Endodermal cell (in vitro differentiated cells): ENCODE measurements around the gene INCENP. TPM values are rescaled to one million over a fixed set of nuclear protein-coding genes. Genes with fewer than 3 reads are reported as not detected.

Experiments used
- DNase-seq: peaks from one replicate; pipeline ENCODE4 v3.0.0-alpha.2; 2017
- H3K27ac ChIP-seq: 2 replicates; pipeline ENCODE4 v1.5.1; 2013; ENCODE audit warnings: mild to moderate bottlenecking, low read depth, low read length, moderate library complexity
- H3K27me3 ChIP-seq: 2 replicates; pipeline ENCODE4 v1.6.1; 2013; ENCODE audit warnings: mild to moderate bottlenecking, low read length, moderate library complexity; ENCODE audit not compliant: insufficient read depth, control insufficient read depth, poor library complexity, severe bottlenecking
- H3K36me3 ChIP-seq: 2 replicates; pipeline ENCODE4 v1.7.0; 2013; ENCODE audit warnings: mild to moderate bottlenecking, low read length, moderate library complexity; ENCODE audit not compliant: control insufficient read depth, insufficient read depth
- H3K4me1 ChIP-seq: one replicate; pipeline ENCODE4 v1.7.0; 2013; ENCODE audit warnings: low read length; ENCODE audit not compliant: control insufficient read depth, insufficient read depth
- H3K4me3 ChIP-seq: 2 replicates; pipeline ENCODE4 v1.5.1; 2013; ENCODE audit warnings: mild to moderate bottlenecking, low read length, moderate library complexity
- H3K9ac ChIP-seq: 2 replicates; pipeline ENCODE4 v1.6.1; 2013; ENCODE audit warnings: mild to moderate bottlenecking, low read length, moderate library complexity; ENCODE audit not compliant: poor library complexity, severe bottlenecking; ENCODE audit errors: extremely low read depth
- H3K9me3 ChIP-seq: 2 replicates; pipeline ENCODE4 v1.6.1; 2013; ENCODE audit warnings: mild to moderate bottlenecking, low read length, moderate library complexity; ENCODE audit not compliant: control insufficient read depth
- H3K27ac Mint-ChIP-seq: 2 replicates; pipeline ENCODE4 v1.8.0; 2020; ENCODE audit warnings: mixed read lengths
- H3K27me3 Mint-ChIP-seq: 2 replicates; pipeline ENCODE4 v1.8.0; 2021; ENCODE audit warnings: mild to moderate bottlenecking, mixed read lengths; ENCODE audit not compliant: insufficient read depth
- H3K36me3 Mint-ChIP-seq: 2 replicates; pipeline ENCODE4 v1.8.0; 2020; ENCODE audit warnings: low read depth, mixed read lengths
- H3K4me1 Mint-ChIP-seq: 2 replicates; pipeline ENCODE4 v1.8.0; 2020; ENCODE audit warnings: mixed read lengths
- H3K4me3 Mint-ChIP-seq: 2 replicates; pipeline ENCODE4 v1.8.0; 2020; ENCODE audit warnings: mild to moderate bottlenecking, moderate library complexity, mixed read lengths
- H3K9me3 Mint-ChIP-seq: 2 replicates; pipeline ENCODE4 v1.8.0; 2020; ENCODE audit warnings: mild to moderate bottlenecking, mixed read lengths
- CTCF ChIP-seq: fragments of 200-600 bp; sonication (generic); conservative IDR thresholded peaks from 2 replicates; pipeline ENCODE4 v1.5.0; 2021; ENCODE audit warnings: antibody characterized with exemption, mild to moderate bottlenecking
- WGBS, 2 experiments: methylation state at CpG; one replicate each; pipeline versions ENCODE4 v1.1.5 to v1.1.7; 2013; ENCODE audit warnings: missing lambda C conversion rate in 2 of 2, mixed read lengths in 1 of 2; ENCODE audit not compliant: insufficient coverage in 1 of 2, insufficient read length in 1 of 2; 5-methylcytosine and 5-hydroxymethylcytosine counted together
- total RNA-seq, 2 donors: library from RNA; stranded (reverse); fragmentation: NEBNext Ultra II Directional in 1 of 2; extraction: Animal tissue kit (Norgen Biotek cat#: 25700) in 1 of 2; gene quantifications; 2 replicates in 1 of 2; 3 replicates in 1 of 2; pipeline ENCODE4 v1.2.1, GENCODE V29; 2021

The INCENP gene
- total RNA-seq, 2 donors from 2014 or later = 58.1 to 115 TPM

- H3K27me3 Mint-ChIP-seq = peaks cover 16% of the 10 kb centered on the region
- H3K36me3 Mint-ChIP-seq = no peaks in the 10 kb centered on the region
- no peak overlapping the region for H3K4me3 ChIP-seq
- no peaks in the 10 kb centered on the region for H3K9me3 ChIP-seq
- peaks cover 4% of the 10 kb centered on the region for H3K4me1 Mint-ChIP-seq
- no peaks in the 10 kb centered on the region for H3K4me1 ChIP-seq
- no peak overlapping the region for H3K27ac ChIP-seq
- TF ChIP-seq CTCF = no peak
- H3K27ac Mint-ChIP-seq = no peak overlapping the region
- H3K27me3 ChIP-seq = peaks cover 17% of the 10 kb centered on the region
- no peaks in the 10 kb centered on the region for H3K9me3 Mint-ChIP-seq
- H3K9ac ChIP-seq = no peak overlapping the region
- WGBS, 2 experiments = 67 to 85% methylated on average over 6 to 7 of the region's 7 CpGs
- H3K36me3 ChIP-seq = no peaks in the 10 kb centered on the region
- H3K4me3 Mint-ChIP-seq = no peak overlapping the region
- no peak for DNase-seq
These were observed 48.5 kb downstream of the INCENP start for GRCh38 chr11:62172294-62172693.

GRCh38 chr11:62176766-62177165, 53.0 kb downstream of the INCENP start:
- Histone ChIP-seq H3K27me3 (peaks cover 27% of the 10 kb centered on the region), H3K27ac (no peak overlapping the region), H3K9ac (no peak overlapping the region), H3K4me3 (no peak overlapping the region), H3K36me3 (no peaks in the 10 kb centered on the region), H3K9me3 (no peaks in the 10 kb centered on the region), H3K4me1 (no peaks in the 10 kb centered on the region)
- H3K27me3 Mint-ChIP-seq = peaks cover 13% of the 10 kb centered on the region
- H3K9me3 Mint-ChIP-seq = no peaks in the 10 kb centered on the region
- no peaks in the 10 kb centered on the region for H3K4me1 Mint-ChIP-seq
- no peaks in the 10 kb centered on the region for H3K36me3 Mint-ChIP-seq
- DNase-seq = no peak
- no peak overlapping the region for H3K4me3 Mint-ChIP-seq
- no peak overlapping the region for H3K27ac Mint-ChIP-seq
- WGBS, 2 experiments = 93 to 100% methylated on average over 1 to 3 of the region's 3 CpGs
- no peak for TF ChIP-seq CTCF

- Histone ChIP-seq H3K27me3 (peaks cover 12% of the 10 kb centered on the region), H3K36me3 (no peaks in the 10 kb centered on the region), H3K9me3 (no peaks in the 10 kb centered on the region), H3K4me1 (no peaks in the 10 kb centered on the region), H3K4me3 (no peak overlapping the region), H3K9ac (no peak overlapping the region), H3K27ac (no peak overlapping the region)
- H3K27ac Mint-ChIP-seq = no peak overlapping the region
- no peaks in the 10 kb centered on the region for H3K4me1 Mint-ChIP-seq
- 85 to 87% methylated on average over 4 to 5 of the region's 5 CpGs for WGBS, 2 experiments
- TF ChIP-seq CTCF = no peak
- no peak overlapping the region for H3K4me3 Mint-ChIP-seq
- H3K27me3 Mint-ChIP-seq = peaks cover 3% of the 10 kb centered on the region
- H3K36me3 Mint-ChIP-seq = no peaks in the 10 kb centered on the region
- no peak for DNase-seq
- no peaks in the 10 kb centered on the region for H3K9me3 Mint-ChIP-seq
These were observed 56.2 kb downstream of the INCENP start for GRCh38 chr11:62179995-62180394.
